Caco-2 (cell line): ENCODE results near the gene BORA. TPM values are rescaled to one million over a fixed set of nuclear protein-coding genes. Genes with fewer than 3 reads are reported as not detected.

Experiments used
- BruUV-seq: library from RNA; stranded (reverse); fragments of 400-500 nt; replicated peaks from 2 replicates; lab custom pipeline; 2021; lab: Mats Ljungman, UMichigan
- CTCF ChIA-PET: fragments of 300-600 bp; sonication (Branson Sonifier 250); formaldehyde crosslinking; loops from one replicate; lab custom pipeline; 2022; ENCODE audit warnings: antibody characterized with exemption; lab: Charles Lee
- POLR2A ChIA-PET: fragments of 300-600 bp; sonication (Branson Sonifier 250); formaldehyde crosslinking; loops from one replicate; lab custom pipeline; 2022; ENCODE audit warnings: antibody characterized with exemption; lab: Charles Lee
- DNase-seq, 2 experiments: peaks; one replicate each; pipeline versions ENCODE4 v3.0.0 to v3.0.0-alpha.2; 2020 to 2022
- H3K27me3 ChIP-seq: replicated peaks from 2 replicates; pipeline ENCODE4 v1.6.0; 2011; ENCODE audit warnings: low read length; ENCODE audit not compliant: control insufficient read depth, insufficient read depth
- H3K36me3 ChIP-seq: 2 replicates; pipeline ENCODE4 v1.5.1; 2011; ENCODE audit warnings: low read length; ENCODE audit not compliant: control insufficient read depth, insufficient read depth
- H3K4me1 ChIP-seq: fragments of 250-450 bp; sonication (Bioruptor Pico); 2 replicates; pipeline ENCODE4 v1.5.1; 2020; ENCODE audit warnings: mild to moderate bottlenecking
- H3K4me3 ChIP-seq: 2 replicates; pipeline ENCODE4 v1.5.1; 2011; ENCODE audit warnings: low read depth, mild to moderate bottlenecking, control low read depth, low read length
- H3K9me3 ChIP-seq: fragments of 250-450 bp; sonication (Bioruptor Pico); 2 replicates; pipeline ENCODE4 v1.5.1; 2020; ENCODE audit warnings: mild to moderate bottlenecking, moderate library complexity
- H3K27ac Mint-ChIP-seq: one replicate; pipeline ENCODE4 v1.8.0; 2022; ENCODE audit warnings: mixed read lengths; ENCODE audit not compliant: unreplicated experiment
- H3K27me3 Mint-ChIP-seq: one replicate; pipeline ENCODE4 v1.8.0; 2022; ENCODE audit warnings: mixed read lengths; ENCODE audit not compliant: insufficient read depth, unreplicated experiment
- H3K36me3 Mint-ChIP-seq: one replicate; pipeline ENCODE4 v1.8.0; 2022; ENCODE audit warnings: mild to moderate bottlenecking, mixed read lengths; ENCODE audit not compliant: insufficient read depth, unreplicated experiment
- H3K4me1 Mint-ChIP-seq: one replicate; pipeline ENCODE4 v1.8.0; 2022; ENCODE audit warnings: low read depth, mixed read lengths; ENCODE audit not compliant: unreplicated experiment
- H3K4me3 Mint-ChIP-seq: one replicate; pipeline ENCODE4 v1.8.0; 2022; ENCODE audit warnings: mild to moderate bottlenecking, moderate library complexity, mixed read lengths; ENCODE audit not compliant: unreplicated experiment
- H3K9me3 Mint-ChIP-seq: one replicate; pipeline ENCODE4 v1.8.0; 2022; ENCODE audit warnings: mixed read lengths; ENCODE audit not compliant: unreplicated experiment
- CTCF ChIP-seq, 2 experiments: fragments of 200-600 bp in 1 of 2; IDR thresholded peaks; 1 replicate in 1 of 2; 2 replicates in 1 of 2; pipeline versions ENCODE4 v1.5.1 to v1.8.0; 2011 to 2022; ENCODE audit warnings: antibody characterized with exemption in 1 of 2, control low read depth in 1 of 2, inconsistent platforms in 1 of 2, low read depth in 1 of 2, low read length in 1 of 2, mild to moderate bottlenecking in 1 of 2, moderate library complexity in 1 of 2; ENCODE audit not compliant: insufficient read depth in 1 of 2, severe bottlenecking in 1 of 2, unreplicated experiment in 1 of 2
- intact Hi-C: fragments of 100-400 bp; cut with micrococcal nuclease; formaldehyde crosslinking; loops from one replicate; pipeline ENCODE4 v1.10.0; 2022; ENCODE audit not compliant: unreplicated experiment
- total RNA-seq: library from RNA; stranded (reverse); gene quantifications from 2 replicates; pipeline ENCODE4 v1.2.3, GENCODE V29; 2022

The BORA gene
- total RNA-seq, 1 experiment from 2014 or later = 27.5 TPM

- Histone ChIP-seq H3K4me1 (peaks cover 7% of the 10 kb centered on the region; the same call in 1 of the 2 replicates), H3K4me3 (peak overlapping the region; percentile 100), H3K27me3 (no peaks in the 10 kb centered on the region), H3K36me3 (no peaks in the 10 kb centered on the region; the same call in 1 of the 2 replicates), H3K9me3 (no peaks in the 10 kb centered on the region)
- no peaks in the 10 kb centered on the region for H3K9me3 Mint-ChIP-seq
- H3K27ac Mint-ChIP-seq = peak overlapping the region; percentile 93
- no TSS peak for BruUV-seq
- POLR2A ChIA-PET = no interaction called here
- peaks cover 6% of the 10 kb centered on the region for H3K4me1 Mint-ChIP-seq
- peak overlapping the region; percentile 92 for H3K4me3 Mint-ChIP-seq
- CTCF ChIA-PET = no interaction called here
- intact Hi-C loops = loop anchor here (1.0 kb wide), 1 partner anchor 55 kb away; the partner anchor contains the start of gene PIBF1
- TF ChIP-seq CTCF (IDR thresholded peaks at IDR 0.05; ENCODE audit: insufficient read depth in 1 of 2, low read depth in 1 of 2, low read length in 1 of 2, severe bottlenecking in 1 of 2, unreplicated experiment in 1 of 2) = no peak
- H3K36me3 Mint-ChIP-seq = peaks cover 32% of the 10 kb centered on the region
- H3K27me3 Mint-ChIP-seq = no peaks in the 10 kb centered on the region
- DNase-seq = peak in 1 of 2 experiments; percentile 58
Measured at GRCh38 chr13:72726726-72727416, 852 bp upstream of the BORA start.

GRCh38 chr13:72728290-72728605 lies 525 bp downstream of the BORA start:
- H3K27me3 Mint-ChIP-seq = no peaks in the 10 kb centered on the region
- H3K27ac Mint-ChIP-seq = peak overlapping the region; percentile 93
- CTCF ChIA-PET = interaction anchor here (0.6 kb wide), 1 partner anchor 85 kb away, joined by 7 read pairs; no protein-coding TSS in a partner anchor
- Histone ChIP-seq H3K27me3 (no peaks in the 10 kb centered on the region), H3K4me1 (peaks cover 7% of the 10 kb centered on the region; the same call in 1 of the 2 replicates), H3K4me3 (peak overlapping the region; percentile 100), H3K9me3 (no peaks in the 10 kb centered on the region), H3K36me3 (no peaks in the 10 kb centered on the region; the same call in 1 of the 2 replicates)
- peaks cover 6% of the 10 kb centered on the region for H3K4me1 Mint-ChIP-seq
- H3K9me3 Mint-ChIP-seq = no peaks in the 10 kb centered on the region
- peaks cover 35% of the 10 kb centered on the region for H3K36me3 Mint-ChIP-seq
- TF ChIP-seq CTCF (IDR thresholded peaks at IDR 0.05; ENCODE audit: insufficient read depth in 1 of 2, low read depth in 1 of 2, low read length in 1 of 2, severe bottlenecking in 1 of 2, unreplicated experiment in 1 of 2) = no peak
- BruUV-seq = no TSS peak
- peak overlapping the region; percentile 92 for H3K4me3 Mint-ChIP-seq
- DNase-seq = no peak
- intact Hi-C loops = no loop called here
- POLR2A ChIA-PET = interaction anchor here (0.6 to 0.7 kb wide), 2 partner anchors 331 to 1177 kb away, joined by 3 read pairs; partner anchors contain the start of gene KLF5

- Mint-ChIP-seq H3K27me3 (no peaks in the 10 kb centered on the region), H3K4me3 (no peak overlapping the region), H3K36me3 (peaks cover 65% of the 10 kb centered on the region), H3K4me1 (peaks cover 8% of the 10 kb centered on the region), H3K9me3 (no peaks in the 10 kb centered on the region), H3K27ac (no peak overlapping the region)
- CTCF ChIA-PET = no interaction called here
- no peak overlapping the region for H3K4me3 ChIP-seq
- DNase-seq = no peak
- intact Hi-C loops = no loop called here
- no peaks in the 10 kb centered on the region for H3K27me3 ChIP-seq
- H3K4me1 ChIP-seq = no peaks in the 10 kb centered on the region
- no peaks in the 10 kb centered on the region for H3K9me3 ChIP-seq
- POLR2A ChIA-PET = no interaction called here
- H3K36me3 ChIP-seq = no peaks in the 10 kb centered on the region
- no TSS peak for BruUV-seq
- no peak for TF ChIP-seq CTCF (IDR thresholded peaks at IDR 0.05; ENCODE audit: insufficient read depth in 1 of 2, low read depth in 1 of 2, low read length in 1 of 2, severe bottlenecking in 1 of 2, unreplicated experiment in 1 of 2)
Measured at GRCh38 chr13:72737033-72737432, 9.3 kb downstream of the BORA start.
